Liver (tissue), 9 donors: ENCODE results near the gene MAP2K3. TPM values are rescaled to one million over a fixed set of nuclear protein-coding genes. Genes with fewer than 3 reads are reported as not detected.

Experiments used
- DNase-seq: peaks from one replicate; pipeline ENCODE4 v3.0.0-alpha.2; 2017; ENCODE audit warnings: low spot score
- H3K27ac ChIP-seq, 2 donors: one replicate each; pipeline ENCODE4 v1.7.0; 2013; ENCODE audit warnings: inconsistent platforms in 2 of 2, low read length in 2 of 2, control low read depth in 1 of 2, low read depth in 1 of 2, mild to moderate bottlenecking in 1 of 2
- H3K27me3 ChIP-seq, 4 donors: one replicate each; pipeline versions ENCODE4 v1.6.1 to v1.7.0; 2013; ENCODE audit warnings: low read length in 3 of 4, inconsistent platforms in 1 of 4, mild to moderate bottlenecking in 1 of 4, moderate library complexity in 1 of 4; ENCODE audit not compliant: control insufficient read depth in 4 of 4, insufficient read depth in 4 of 4
- H3K36me3 ChIP-seq, 4 donors: one replicate each; pipeline versions ENCODE4 v1.6.1 to v1.7.0; 2013; ENCODE audit warnings: low read length in 3 of 4, mild to moderate bottlenecking in 3 of 4, low read depth in 1 of 4, moderate library complexity in 1 of 4; ENCODE audit not compliant: control insufficient read depth in 4 of 4, insufficient read depth in 3 of 4
- H3K4me1 ChIP-seq, 4 donors: one replicate each; pipeline versions ENCODE4 v1.6.1 to v1.7.0; 2013; ENCODE audit warnings: low read length in 3 of 4, mild to moderate bottlenecking in 3 of 4, moderate library complexity in 1 of 4; ENCODE audit not compliant: control insufficient read depth in 4 of 4, insufficient read depth in 4 of 4
- H3K4me3 ChIP-seq, 3 donors: one replicate each; pipeline versions ENCODE4 v1.6.1 to v1.7.0; 2013; ENCODE audit warnings: low read length in 3 of 3, control low read depth in 1 of 3, low read depth in 1 of 3, mild to moderate bottlenecking in 1 of 3
- H3K9ac ChIP-seq, 2 donors: one replicate each; pipeline ENCODE4 v1.7.0; 2013; ENCODE audit warnings: low read length in 2 of 2, mild to moderate bottlenecking in 2 of 2, moderate library complexity in 2 of 2, control low read depth in 1 of 2, low read depth in 1 of 2
- H3K9me3 ChIP-seq, 4 donors: one replicate each; pipeline versions ENCODE4 v1.6.1 to v1.7.0; 2013; ENCODE audit warnings: low read length in 3 of 4; ENCODE audit not compliant: control insufficient read depth in 4 of 4
- FOXA2 ChIP-seq: IDR thresholded peaks from 2 replicates; pipeline ENCODE4 v1.6.1; 2016; ENCODE audit warnings: antibody characterized with exemption
- GABPA ChIP-seq, 2 donors: IDR thresholded peaks in 1 of 2; conservative IDR thresholded peaks in 1 of 2; 2 replicates each; pipeline ENCODE4 v1.6.1; 2016; ENCODE audit warnings: antibody characterized with exemption in 2 of 2, mild to moderate bottlenecking in 1 of 2, moderate library complexity in 1 of 2
- HNF4A ChIP-seq, 2 donors: conservative IDR thresholded peaks; 2 replicates each; pipeline ENCODE4 v1.6.1; 2016; ENCODE audit warnings: antibody characterized with exemption in 2 of 2, mild to moderate bottlenecking in 2 of 2
- HNF4G ChIP-seq: IDR thresholded peaks from 2 replicates; pipeline ENCODE4 v1.6.1; 2016; ENCODE audit warnings: antibody characterized with exemption
- JUND ChIP-seq, 2 donors: IDR thresholded peaks; 2 replicates each; pipeline ENCODE4 v1.6.1; 2016; ENCODE audit warnings: antibody characterized with exemption in 2 of 2
- NR2F2 ChIP-seq: IDR thresholded peaks from 2 replicates; pipeline ENCODE4 v1.6.1; 2016; ENCODE audit warnings: antibody characterized with exemption
- RXRA ChIP-seq, 2 donors: IDR thresholded peaks; 2 replicates each; pipeline ENCODE4 v1.6.1; 2017 to 2018; ENCODE audit warnings: antibody characterized with exemption in 2 of 2, mild to moderate bottlenecking in 1 of 2
- SP1 ChIP-seq: IDR thresholded peaks from 2 replicates; pipeline ENCODE4 v1.6.1; 2018; ENCODE audit warnings: antibody characterized with exemption, mild to moderate bottlenecking
- WGBS: extraction: QIAGEN DNeasy Blood & Tissue Kit; methylation state at CpG from one replicate; pipeline ENCODE4 v1.1.7; 2013; 5-methylcytosine and 5-hydroxymethylcytosine counted together
- polyA plus RNA-seq, 2 donors: library from polyadenylated mRNA; stranded (reverse) in 1 of 2; unstranded in 1 of 2; fragments of 200-250 nt in 1 of 2; fragments of >200 nt in 1 of 2; fragmentation: Nextera tagmentation in 1 of 2; extraction: Ambion mirVana in 1 of 2; gene quantifications; one replicate each; pipeline versions ENCODE4 v1.2.1 to v1.2.3, GENCODE V29; 2013 to 2015
- total RNA-seq, 2 donors: library from RNA; depleted of rRNA; stranded (reverse); fragments of >200 nt; gene quantifications; one replicate each; pipeline ENCODE4 v1.2.3, GENCODE V29; 2014
- TF ChIP-seq, protein P1 (sequence below): IDR thresholded peaks from 2 replicates; pipeline ENCODE4 v1.6.1; 2016; ENCODE audit warnings: antibody characterized with exemption, mild to moderate bottlenecking
- donor health status: healthy.
- donor health status: healthy.
- donor health status: healthy.
- donor health status: healthy.
- donor health status: healthy.

MAP2K3 gene
- total and polyA plus RNA-seq, 4 donors = 21.6 to 88.4 (median 30.5) TPM

DNA sequence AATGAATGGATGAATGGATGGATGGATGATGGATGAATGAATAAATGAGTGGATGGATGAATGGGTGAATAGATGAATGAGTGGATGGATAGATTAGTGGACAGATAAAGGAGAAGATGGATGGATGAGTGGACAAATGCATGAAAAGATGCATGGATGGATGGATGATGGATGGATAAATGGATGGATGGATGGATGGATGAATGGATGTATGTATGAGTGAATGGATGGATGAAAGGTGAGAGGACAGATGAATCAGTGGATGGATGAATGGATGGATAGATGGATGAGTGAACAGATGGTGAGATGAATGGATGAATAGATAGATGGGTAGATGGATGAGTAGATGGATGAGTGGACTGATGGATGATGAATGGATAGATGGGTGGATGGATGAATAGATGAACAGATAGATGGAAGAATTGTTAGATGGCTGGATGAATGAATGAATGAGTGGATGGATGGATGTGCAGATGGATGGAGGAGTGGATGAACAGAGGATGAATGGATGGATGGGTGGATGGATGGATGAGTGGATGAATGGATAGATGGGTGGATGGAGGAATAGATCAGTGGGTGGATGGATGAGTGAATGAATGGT, 77.9 kb downstream of the MAP2K3 start:
- Histone ChIP-seq H3K4me1 (no peaks in the 10 kb centered on the region), H3K9ac (no peak overlapping the region), H3K27ac (no peak overlapping the region), H3K9me3 (no peaks in the 10 kb centered on the region), H3K4me3 (no peak overlapping the region), H3K27me3 (no peaks in the 10 kb centered on the region), H3K36me3 (no peaks in the 10 kb centered on the region)
- no peak for TF ChIP-seq JUND (IDR thresholded peaks at IDR 0.05)
- TF ChIP-seq RXRA (IDR thresholded peaks at IDR 0.05) = no peak
- TF ChIP-seq GABPA (IDR thresholded peaks at IDR 0.05 in 1 of 2, conservative IDR thresholded peaks at IDR 0.05 in 1 of 2) = no peak
- TF ChIP-seq HNF4G = no peak
- no peak for TF ChIP-seq SP1
- TF ChIP-seq HNF4A (conservative IDR thresholded peaks at IDR 0.05) = no peak
- TF ChIP-seq NR2F2 = no peak
- no peak for TF ChIP-seq FOXA2
- DNase-seq = no peak

DNA sequence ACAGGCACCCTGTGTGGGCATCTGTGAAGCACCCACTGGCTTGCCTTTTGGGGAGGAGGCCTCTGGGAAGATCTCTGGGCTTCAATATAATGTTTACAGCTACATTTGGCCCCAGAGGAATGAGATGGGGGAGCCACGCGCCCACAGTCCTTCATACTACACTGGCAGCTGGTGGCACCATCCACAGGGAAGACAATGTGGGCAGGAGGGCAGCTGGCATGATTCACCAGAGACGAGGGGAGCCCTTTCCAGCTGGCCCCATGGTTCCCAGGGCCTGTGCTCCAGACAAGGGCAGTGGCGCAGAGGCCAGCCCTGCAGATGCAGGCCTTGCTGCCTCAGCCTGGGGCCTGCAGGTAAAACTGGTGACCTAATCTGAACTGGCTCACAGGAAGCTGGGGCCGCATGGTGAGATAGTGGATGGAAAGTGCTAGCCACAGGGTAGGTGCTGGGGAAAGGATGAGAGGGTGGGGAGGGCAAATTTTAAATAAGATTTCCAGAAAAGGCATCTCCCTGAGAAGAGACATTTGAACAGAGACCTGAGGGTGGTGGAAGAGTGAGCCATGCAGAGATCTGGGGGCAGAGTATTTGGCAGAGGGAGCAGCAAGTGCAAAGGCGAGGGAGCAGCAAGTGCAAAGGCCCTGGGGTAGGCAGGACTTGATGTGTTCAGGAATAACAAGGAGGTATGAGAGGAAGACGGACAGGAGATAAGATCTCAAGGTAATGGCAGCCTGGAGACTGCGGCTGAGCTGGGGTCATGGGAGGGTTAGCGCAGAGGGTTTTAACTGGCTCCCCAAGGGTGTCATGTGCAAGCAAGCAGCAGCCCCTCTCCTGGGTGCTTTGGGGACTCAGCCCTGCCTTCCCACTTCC, 79.5 kb downstream of the MAP2K3 start:
- WGBS = 90% methylated on average over 9 of the region's 9 CpGs
- H3K9ac ChIP-seq = no peak overlapping the region
- H3K27me3 ChIP-seq = no peaks in the 10 kb centered on the region
- no peak overlapping the region for H3K4me3 ChIP-seq
- no peaks in the 10 kb centered on the region for H3K4me1 ChIP-seq
- H3K27ac ChIP-seq = no peak overlapping the region
- H3K36me3 ChIP-seq = no peaks in the 10 kb centered on the region
- no peak for DNase-seq
- H3K9me3 ChIP-seq = no peaks in the 10 kb centered on the region
- TF ChIP-seq SP1 (no peak), HNF4A (conservative IDR thresholded peaks at IDR 0.05) (no peak)
- TF ChIP-seq, protein P1, sequence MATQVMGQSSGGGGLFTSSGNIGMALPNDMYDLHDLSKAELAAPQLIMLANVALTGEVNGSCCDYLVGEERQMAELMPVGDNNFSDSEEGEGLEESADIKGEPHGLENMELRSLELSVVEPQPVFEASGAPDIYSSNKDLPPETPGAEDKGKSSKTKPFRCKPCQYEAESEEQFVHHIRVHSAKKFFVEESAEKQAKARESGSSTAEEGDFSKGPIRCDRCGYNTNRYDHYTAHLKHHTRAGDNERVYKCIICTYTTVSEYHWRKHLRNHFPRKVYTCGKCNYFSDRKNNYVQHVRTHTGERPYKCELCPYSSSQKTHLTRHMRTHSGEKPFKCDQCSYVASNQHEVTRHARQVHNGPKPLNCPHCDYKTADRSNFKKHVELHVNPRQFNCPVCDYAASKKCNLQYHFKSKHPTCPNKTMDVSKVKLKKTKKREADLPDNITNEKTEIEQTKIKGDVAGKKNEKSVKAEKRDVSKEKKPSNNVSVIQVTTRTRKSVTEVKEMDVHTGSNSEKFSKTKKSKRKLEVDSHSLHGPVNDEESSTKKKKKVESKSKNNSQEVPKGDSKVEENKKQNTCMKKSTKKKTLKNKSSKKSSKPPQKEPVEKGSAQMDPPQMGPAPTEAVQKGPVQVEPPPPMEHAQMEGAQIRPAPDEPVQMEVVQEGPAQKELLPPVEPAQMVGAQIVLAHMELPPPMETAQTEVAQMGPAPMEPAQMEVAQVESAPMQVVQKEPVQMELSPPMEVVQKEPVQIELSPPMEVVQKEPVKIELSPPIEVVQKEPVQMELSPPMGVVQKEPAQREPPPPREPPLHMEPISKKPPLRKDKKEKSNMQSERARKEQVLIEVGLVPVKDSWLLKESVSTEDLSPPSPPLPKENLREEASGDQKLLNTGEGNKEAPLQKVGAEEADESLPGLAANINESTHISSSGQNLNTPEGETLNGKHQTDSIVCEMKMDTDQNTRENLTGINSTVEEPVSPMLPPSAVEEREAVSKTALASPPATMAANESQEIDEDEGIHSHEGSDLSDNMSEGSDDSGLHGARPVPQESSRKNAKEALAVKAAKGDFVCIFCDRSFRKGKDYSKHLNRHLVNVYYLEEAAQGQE = no peak

Other genes starting within 250 kb of the MAP2K3 start
- gene USP22, start 241.7 kb upstream of the MAP2K3 start, total RNA-seq = 100 to 1,000 TPM in 1 of 2 donors, 10 to 100 TPM in 1; 83.6 to 109 TPM
- 10 to 100 TPM; 27.2 to 32.6 TPM for gene USP22, start 241.7 kb upstream of the MAP2K3 start, polyA plus RNA-seq
- 10 to 100 TPM; 18.3 to 21.9 TPM for gene DHRS7B, start 157.7 kb upstream of the MAP2K3 start, total RNA-seq
- gene DHRS7B, start 157.7 kb upstream of the MAP2K3 start, polyA plus RNA-seq = 10 to 100 TPM; 14.3 to 19.1 TPM
- 10 to 100 TPM in 1 of 2 donors, 1 to 10 TPM in 1; 9.3 to 10.2 TPM for gene TMEM11, start 70.5 kb upstream of the MAP2K3 start, total RNA-seq
- gene TMEM11, start 70.5 kb upstream of the MAP2K3 start, polyA plus RNA-seq = 10 to 100 TPM; 13.0 to 20.8 TPM
- 10 to 100 TPM in 1 of 2 donors, 1 to 10 TPM in 1; 2.1 to 24.5 TPM for gene NATD1, start 31.3 kb upstream of the MAP2K3 start, total RNA-seq
- 1 to 10 TPM; 1.4 to 3.8 TPM for gene NATD1, start 31.3 kb upstream of the MAP2K3 start, polyA plus RNA-seq
- gene KCNJ12, start 91.6 kb downstream of the MAP2K3 start, total RNA-seq = under 1 TPM; 0.47 to 0.67 TPM
- gene KCNJ12, start 91.6 kb downstream of the MAP2K3 start, polyA plus RNA-seq = under 1 TPM; 0.25 to 0.30 TPM